ENCODE results near the gene ZNF385A.

The ZNF385A gene

GRCh38 chr12:54372113-54372806 is 12.3 kb downstream of the ZNF385A start:
- Histone ChIP-seq H3K9me3 (ENCODE audit: control insufficient read depth, insufficient read depth, low read length) (no peaks in the 10 kb centered on the region), H3K4me3 (ENCODE audit: low read length) (no peak overlapping the region), H3K4me1 (ENCODE audit: control insufficient read depth, insufficient read depth, low read length) (peaks cover 4% of the 10 kb centered on the region), H3K36me3 (ENCODE audit: control insufficient read depth, insufficient read depth, low read length) (0 out of 2 replicates have a peak, but pooled peaks cover 4% of the 10 kb centered on the region), H3K27me3 (ENCODE audit: control insufficient read depth, insufficient read depth, low read length) (peaks cover 2% of the 10 kb centered on the region; the same call in 1 of the 2 replicates), H3K27ac (ENCODE audit: low read length) (no peak overlapping the region)
- WGBS (ENCODE audit: insufficient coverage, insufficient read length), result no CpG with 5 or more reads among the region's 8 CpGs
- DNase-seq (ENCODE audit: low read depth, low spot score), result no peak

- Histone ChIP-seq H3K4me3 (ENCODE audit: low read length) (no peak overlapping the region), H3K9me3 (ENCODE audit: control insufficient read depth, insufficient read depth, low read length) (no peaks in the 10 kb centered on the region), H3K27me3 (ENCODE audit: control insufficient read depth, insufficient read depth, low read length) (peaks cover 2% of the 10 kb centered on the region; the same call in 1 of the 2 replicates), H3K36me3 (ENCODE audit: control insufficient read depth, insufficient read depth, low read length) (0 out of 2 replicates have a peak, but pooled peaks cover 4% of the 10 kb centered on the region), H3K4me1 (ENCODE audit: control insufficient read depth, insufficient read depth, low read length) (peaks cover 4% of the 10 kb centered on the region), H3K27ac (ENCODE audit: low read length) (no peak overlapping the region)
- no CpG with 5 or more reads among the region's 5 CpGs for WGBS (ENCODE audit: insufficient coverage, insufficient read length)
- DNase-seq (ENCODE audit: low read depth, low spot score), result no peak
Observed at GRCh38 chr12:54371328-54372112, 13.0 kb downstream of the ZNF385A start.

GRCh38 chr12:54370171-54370730 is 14.3 kb downstream of the ZNF385A start:
- Histone ChIP-seq H3K36me3 (ENCODE audit: control insufficient read depth, insufficient read depth, low read length) (0 out of 2 replicates have a peak, but pooled peaks cover 4% of the 10 kb centered on the region), H3K27ac (ENCODE audit: low read length) (no peak overlapping the region), H3K27me3 (ENCODE audit: control insufficient read depth, insufficient read depth, low read length) (peaks cover 2% of the 10 kb centered on the region; the same call in 1 of the 2 replicates), H3K4me3 (ENCODE audit: low read length) (peak overlapping the region; percentile 26; the same call in 1 of the 2 replicates), H3K9me3 (ENCODE audit: control insufficient read depth, insufficient read depth, low read length) (no peaks in the 10 kb centered on the region), H3K4me1 (ENCODE audit: control insufficient read depth, insufficient read depth, low read length) (peaks cover 4% of the 10 kb centered on the region)
- no CpG with 5 or more reads among the region's 44 CpGs for WGBS (ENCODE audit: insufficient coverage, insufficient read length)
- DNase-seq (ENCODE audit: low read depth, low spot score), result no peak

- no CpG with 5 or more reads among the region's 21 CpGs for WGBS (ENCODE audit: insufficient coverage, insufficient read length)
- Histone ChIP-seq H3K4me3 (ENCODE audit: low read length) (peak overlapping the region; percentile 12; the same call in 1 of the 2 replicates), H3K9me3 (ENCODE audit: control insufficient read depth, insufficient read depth, low read length) (no peaks in the 10 kb centered on the region), H3K4me1 (ENCODE audit: control insufficient read depth, insufficient read depth, low read length) (peaks cover 4% of the 10 kb centered on the region), H3K36me3 (ENCODE audit: control insufficient read depth, insufficient read depth, low read length) (0 out of 2 replicates have a peak, but pooled peaks cover 4% of the 10 kb centered on the region), H3K27me3 (ENCODE audit: control insufficient read depth, insufficient read depth, low read length) (peaks cover 2% of the 10 kb centered on the region; the same call in 1 of the 2 replicates), H3K27ac (ENCODE audit: low read length) (no peak overlapping the region)
- no peak for DNase-seq (ENCODE audit: low read depth, low spot score)
Observed at GRCh38 chr12:54369597-54370131, 14.9 kb downstream of the ZNF385A start.

- H3K27me3 ChIP-seq (ENCODE audit: control insufficient read depth, insufficient read depth, low read length), result peaks cover 2% of the 10 kb centered on the region; the same call in 1 of the 2 replicates
- peak overlapping the region; percentile 12; the same call in 1 of the 2 replicates for H3K4me3 ChIP-seq (ENCODE audit: low read length)
Observed at GRCh38 chr12:54368709-54369596, 15.6 kb downstream of the ZNF385A start.

GRCh38 chr12:54368025-54368708 is 16.4 kb downstream of the ZNF385A start:
- H3K36me3 ChIP-seq (ENCODE audit: control insufficient read depth, insufficient read depth, low read length), result 0 out of 2 replicates have a peak, but pooled peaks cover 4% of the 10 kb centered on the region
- no peak overlapping the region for H3K27ac ChIP-seq (ENCODE audit: low read length)
- no peak overlapping the region for H3K4me3 ChIP-seq (ENCODE audit: low read length)
- peaks cover 2% of the 10 kb centered on the region; the same call in 1 of the 2 replicates for H3K27me3 ChIP-seq (ENCODE audit: control insufficient read depth, insufficient read depth, low read length)
- DNase-seq (ENCODE audit: low read depth, low spot score), result no peak
- H3K9me3 ChIP-seq (ENCODE audit: control insufficient read depth, insufficient read depth, low read length), result no peaks in the 10 kb centered on the region
- WGBS (ENCODE audit: insufficient coverage, insufficient read length), result no CpG with 5 or more reads among the region's 5 CpGs
- peaks cover 4% of the 10 kb centered on the region for H3K4me1 ChIP-seq (ENCODE audit: control insufficient read depth, insufficient read depth, low read length)

More at GRCh38 chr12:54368709-54369596, 15.6 kb downstream of the ZNF385A start:
- Histone ChIP-seq H3K27ac (ENCODE audit: low read length) (no peak overlapping the region), H3K4me1 (ENCODE audit: control insufficient read depth, insufficient read depth, low read length) (peaks cover 4% of the 10 kb centered on the region), H3K9me3 (ENCODE audit: control insufficient read depth, insufficient read depth, low read length) (no peaks in the 10 kb centered on the region), H3K36me3 (ENCODE audit: control insufficient read depth, insufficient read depth, low read length) (0 out of 2 replicates have a peak, but pooled peaks cover 4% of the 10 kb centered on the region)
- no peak for DNase-seq (ENCODE audit: low read depth, low spot score)
- no CpG with 5 or more reads among the region's 40 CpGs for WGBS (ENCODE audit: insufficient coverage, insufficient read length)

- no CpG with 5 or more reads among the region's 4 CpGs for WGBS (ENCODE audit: insufficient coverage, insufficient read length)
- H3K36me3 ChIP-seq (ENCODE audit: control insufficient read depth, insufficient read depth, low read length), result no peaks in the 10 kb centered on the region
- no peaks in the 10 kb centered on the region for H3K9me3 ChIP-seq (ENCODE audit: control insufficient read depth, insufficient read depth, low read length)
- peaks cover under 1% of the 10 kb centered on the region; the same call in 1 of the 2 replicates for H3K27me3 ChIP-seq (ENCODE audit: control insufficient read depth, insufficient read depth, low read length)
- H3K4me3 ChIP-seq (ENCODE audit: low read length), result no peak within 1 kb of the TSS
- DNase-seq (ENCODE audit: low read depth, low spot score), result no peak
- H3K27ac ChIP-seq (ENCODE audit: low read length), result no peak within 1 kb of the TSS
- peaks cover under 1% of the 10 kb centered on the region for H3K4me1 ChIP-seq (ENCODE audit: control insufficient read depth, insufficient read depth, low read length)
Observed at GRCh38 chr12:54364413-54364812, 20.1 kb downstream of the ZNF385A start, which contains the start of gene GPR84. TSS of gene GPR84 (minus strand) at chr12:54364486. CDS start at chr12:54363851, 635 bp downstream.

GRCh38 chr12:54363618-54364017 is 20.9 kb downstream of the ZNF385A start:
- Histone ChIP-seq H3K27ac (ENCODE audit: low read length) (no peak overlapping the region), H3K27me3 (ENCODE audit: control insufficient read depth, insufficient read depth, low read length) (no peaks in the 10 kb centered on the region; the same call in 1 of the 2 replicates), H3K4me3 (ENCODE audit: low read length) (no peak overlapping the region), H3K4me1 (ENCODE audit: control insufficient read depth, insufficient read depth, low read length) (no peaks in the 10 kb centered on the region; the same call in 1 of the 2 replicates), H3K36me3 (ENCODE audit: control insufficient read depth, insufficient read depth, low read length) (no peaks in the 10 kb centered on the region), H3K9me3 (ENCODE audit: control insufficient read depth, insufficient read depth, low read length) (no peaks in the 10 kb centered on the region)
- WGBS (ENCODE audit: insufficient coverage, insufficient read length), result no CpG with 5 or more reads among the region's 6 CpGs
- no peak for DNase-seq (ENCODE audit: low read depth, low spot score)

- WGBS (ENCODE audit: insufficient coverage, insufficient read length), result no CpG with 5 or more reads among the region's 8 CpGs
- Histone ChIP-seq H3K4me3 (ENCODE audit: low read length) (no peak overlapping the region), H3K9me3 (ENCODE audit: control insufficient read depth, insufficient read depth, low read length) (no peaks in the 10 kb centered on the region), H3K4me1 (ENCODE audit: control insufficient read depth, insufficient read depth, low read length) (no peaks in the 10 kb centered on the region; the same call in 1 of the 2 replicates), H3K27ac (ENCODE audit: low read length) (no peak overlapping the region), H3K27me3 (ENCODE audit: control insufficient read depth, insufficient read depth, low read length) (no peaks in the 10 kb centered on the region; the same call in 1 of the 2 replicates), H3K36me3 (ENCODE audit: control insufficient read depth, insufficient read depth, low read length) (no peaks in the 10 kb centered on the region)
- DNase-seq (ENCODE audit: low read depth, low spot score), result no peak
Observed at GRCh38 chr12:54363047-54363446, 21.5 kb downstream of the ZNF385A start.
